C4-2B (cell line): ENCODE results near the gene NUP210.

Source experiments
- ZFX ChIP-seq: fragments of 450-650 bp; IDR thresholded peaks from 2 replicates; pipeline ENCODE4 v1.6.1; 2017
- TF ChIP-seq, protein P1 (sequence below): fragments of 450-650 bp; conservative IDR thresholded peaks from 2 replicates; pipeline ENCODE4 v1.5.1; 2017; ENCODE audit warnings: mild to moderate bottlenecking

DNA sequence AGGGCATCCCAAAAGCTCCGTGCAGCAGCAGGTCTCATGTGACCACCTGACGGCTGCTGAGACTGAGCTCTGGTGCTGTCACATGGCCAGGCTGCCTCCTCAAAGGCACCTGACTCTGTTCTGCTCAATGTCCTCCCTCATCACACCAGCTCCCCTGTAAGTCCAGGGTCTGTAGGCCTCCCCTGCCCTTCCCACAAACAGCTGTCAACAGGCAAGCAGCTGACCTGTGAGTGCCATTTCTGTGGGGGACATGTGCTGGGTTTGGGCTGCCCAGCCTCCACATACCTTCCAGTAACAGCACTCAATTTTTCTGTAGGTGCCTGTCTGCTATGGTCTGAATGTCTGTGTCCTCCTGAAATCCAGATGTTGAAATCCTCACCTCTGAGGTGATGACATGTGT lies 11.2 kb downstream of the NUP210 start:
- TF ChIP-seq, protein P1, sequence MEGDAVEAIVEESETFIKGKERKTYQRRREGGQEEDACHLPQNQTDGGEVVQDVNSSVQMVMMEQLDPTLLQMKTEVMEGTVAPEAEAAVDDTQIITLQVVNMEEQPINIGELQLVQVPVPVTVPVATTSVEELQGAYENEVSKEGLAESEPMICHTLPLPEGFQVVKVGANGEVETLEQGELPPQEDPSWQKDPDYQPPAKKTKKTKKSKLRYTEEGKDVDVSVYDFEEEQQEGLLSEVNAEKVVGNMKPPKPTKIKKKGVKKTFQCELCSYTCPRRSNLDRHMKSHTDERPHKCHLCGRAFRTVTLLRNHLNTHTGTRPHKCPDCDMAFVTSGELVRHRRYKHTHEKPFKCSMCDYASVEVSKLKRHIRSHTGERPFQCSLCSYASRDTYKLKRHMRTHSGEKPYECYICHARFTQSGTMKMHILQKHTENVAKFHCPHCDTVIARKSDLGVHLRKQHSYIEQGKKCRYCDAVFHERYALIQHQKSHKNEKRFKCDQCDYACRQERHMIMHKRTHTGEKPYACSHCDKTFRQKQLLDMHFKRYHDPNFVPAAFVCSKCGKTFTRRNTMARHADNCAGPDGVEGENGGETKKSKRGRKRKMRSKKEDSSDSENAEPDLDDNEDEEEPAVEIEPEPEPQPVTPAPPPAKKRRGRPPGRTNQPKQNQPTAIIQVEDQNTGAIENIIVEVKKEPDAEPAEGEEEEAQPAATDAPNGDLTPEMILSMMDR: no peak
- no peak for TF ChIP-seq ZFX
